C1 segment of cervical spinal cord (tissue), 14 donors: ENCODE results near the gene NAALADL2.
"Not testable (repeated sequence)": the region's sequence is repeated elsewhere in the genome, so short reads cannot be mapped to it uniquely, and the experiment has no call there.

Source experiments
- DNase-seq, 14 donors: peaks; one replicate each; lab custom pipeline; 2025; lab: John Stamatoyannopoulos, UW

Gene NAALADL2

GRCh38 chr3:175746308-175746707 is 887.2 kb downstream of the NAALADL2 start:
- no peak for DNase-seq

GRCh38 chr3:175748087-175748730 is 889.1 kb downstream of the NAALADL2 start:
- no peak for DNase-seq

GRCh38 chr3:175749981-175750380 is 890.8 kb downstream of the NAALADL2 start:
- no peak for DNase-seq

- no peak for DNase-seq
Observed at GRCh38 chr3:175751089-175751488, 892.0 kb downstream of the NAALADL2 start.

GRCh38 chr3:175763948-175764347 is 904.8 kb downstream of the NAALADL2 start:
- DNase-seq: no peak

- no peak for DNase-seq
Observed at GRCh38 chr3:175764722-175765121, 905.6 kb downstream of the NAALADL2 start.

GRCh38 chr3:175770426-175770825 is 911.3 kb downstream of the NAALADL2 start:
- no peak for DNase-seq

GRCh38 chr3:175777495-175777894 is 918.4 kb downstream of the NAALADL2 start:
- no peak for DNase-seq

- no peak for DNase-seq
Observed at GRCh38 chr3:175777965-175778364, 918.8 kb downstream of the NAALADL2 start.

GRCh38 chr3:175778994-175779393 is 919.9 kb downstream of the NAALADL2 start:
- DNase-seq: no peak

GRCh38 chr3:175787109-175787508 is 928.0 kb downstream of the NAALADL2 start:
- not testable (repeated sequence) for DNase-seq

GRCh38 chr3:175792245-175792644 is 933.1 kb downstream of the NAALADL2 start:
- DNase-seq: no peak

GRCh38 chr3:175798326-175798725 is 939.2 kb downstream of the NAALADL2 start:
- no peak for DNase-seq

GRCh38 chr3:175805825-175806224 is 946.7 kb downstream of the NAALADL2 start:
- DNase-seq: no peak

GRCh38 chr3:175807175-175807574 is 948.0 kb downstream of the NAALADL2 start:
- DNase-seq: no peak

- DNase-seq: no peak
Observed at GRCh38 chr3:175818811-175819464, 959.8 kb downstream of the NAALADL2 start.

- not testable (repeated sequence) for DNase-seq
Observed at GRCh38 chr3:175822766-175823491, 963.8 kb downstream of the NAALADL2 start.

GRCh38 chr3:175825016-175825580 is 966.0 kb downstream of the NAALADL2 start:
- DNase-seq: not testable (repeated sequence)

- DNase-seq: no peak
Observed at GRCh38 chr3:175826759-175827158, 967.6 kb downstream of the NAALADL2 start.

- DNase-seq: not testable (repeated sequence)
Observed at GRCh38 chr3:175829809-175830208, 970.7 kb downstream of the NAALADL2 start.

- DNase-seq: not testable (repeated sequence)
Observed at GRCh38 chr3:175835763-175836162, 976.6 kb downstream of the NAALADL2 start.

GRCh38 chr3:175836617-175837016 is 977.5 kb downstream of the NAALADL2 start:
- DNase-seq: no peak
